ENCODE measurements around the gene TRIM63. TPM values are rescaled to one million over a fixed set of nuclear protein-coding genes. Genes with fewer than 3 reads are reported as not detected.

The TRIM63 gene
- total and polyA plus RNA-seq, 9 of the 15 experiments (the other 6 are each of a cell fraction or from before 2014, with no cell fraction given): 0.08 to 0.57 (median 0.36) TPM

DNA sequence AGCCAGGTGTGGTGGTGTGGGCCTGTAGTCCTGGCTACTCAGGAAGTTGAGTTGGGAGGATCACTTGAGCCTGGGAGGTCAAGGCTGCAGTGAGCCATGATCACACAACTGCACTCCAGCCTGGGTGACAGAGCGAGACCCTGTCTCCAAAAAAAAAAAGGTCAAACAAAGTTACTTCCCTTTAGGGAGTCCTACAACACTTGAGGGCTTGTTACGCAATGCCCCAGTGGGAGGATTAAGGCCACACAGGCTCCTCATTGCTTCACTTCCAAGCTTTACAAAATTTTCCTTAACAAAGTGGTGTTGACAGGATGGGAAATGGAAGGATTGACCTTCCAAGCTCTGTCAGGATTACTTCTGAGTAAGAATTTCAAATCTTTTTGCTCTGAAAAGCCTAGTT is 52.1 kb downstream of the TRIM63 start (continued):
- TF ChIP-seq KAT8 (IDR thresholded peaks at IDR 0.05; ENCODE audit: low read depth): no peak
- TF ChIP-seq, protein P1, sequence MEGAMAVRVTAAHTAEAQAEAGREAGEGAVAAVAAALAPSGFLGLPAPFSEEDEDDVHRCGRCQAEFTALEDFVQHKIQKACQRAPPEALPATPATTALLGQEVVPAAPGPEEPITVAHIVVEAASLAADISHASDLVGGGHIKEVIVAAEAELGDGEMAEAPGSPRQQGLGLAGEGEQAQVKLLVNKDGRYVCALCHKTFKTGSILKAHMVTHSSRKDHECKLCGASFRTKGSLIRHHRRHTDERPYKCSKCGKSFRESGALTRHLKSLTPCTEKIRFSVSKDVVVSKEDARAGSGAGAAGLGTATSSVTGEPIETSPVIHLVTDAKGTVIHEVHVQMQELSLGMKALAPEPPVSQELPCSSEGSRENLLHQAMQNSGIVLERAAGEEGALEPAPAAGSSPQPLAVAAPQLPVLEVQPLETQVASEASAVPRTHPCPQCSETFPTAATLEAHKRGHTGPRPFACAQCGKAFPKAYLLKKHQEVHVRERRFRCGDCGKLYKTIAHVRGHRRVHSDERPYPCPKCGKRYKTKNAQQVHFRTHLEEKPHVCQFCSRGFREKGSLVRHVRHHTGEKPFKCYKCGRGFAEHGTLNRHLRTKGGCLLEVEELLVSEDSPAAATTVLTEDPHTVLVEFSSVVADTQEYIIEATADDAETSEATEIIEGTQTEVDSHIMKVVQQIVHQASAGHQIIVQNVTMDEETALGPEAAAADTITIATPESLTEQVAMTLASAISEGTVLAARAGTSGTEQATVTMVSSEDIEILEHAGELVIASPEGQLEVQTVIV (CRISPR knock-in tag; IDR thresholded peaks at IDR 0.05; ENCODE audit: borderline replicate concordance): no peak
- TF ChIP-seq ZNF282 (CRISPR knock-in tag; IDR thresholded peaks at IDR 0.05): no peak
- TF ChIP-seq NBN (IDR thresholded peaks at IDR 0.05; ENCODE audit: low read depth): no peak
- TF ChIP-seq, protein P2, sequence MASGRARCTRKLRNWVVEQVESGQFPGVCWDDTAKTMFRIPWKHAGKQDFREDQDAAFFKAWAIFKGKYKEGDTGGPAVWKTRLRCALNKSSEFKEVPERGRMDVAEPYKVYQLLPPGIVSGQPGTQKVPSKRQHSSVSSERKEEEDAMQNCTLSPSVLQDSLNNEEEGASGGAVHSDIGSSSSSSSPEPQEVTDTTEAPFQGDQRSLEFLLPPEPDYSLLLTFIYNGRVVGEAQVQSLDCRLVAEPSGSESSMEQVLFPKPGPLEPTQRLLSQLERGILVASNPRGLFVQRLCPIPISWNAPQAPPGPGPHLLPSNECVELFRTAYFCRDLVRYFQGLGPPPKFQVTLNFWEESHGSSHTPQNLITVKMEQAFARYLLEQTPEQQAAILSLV (tag; IDR thresholded peaks at IDR 0.05): peak; percentile 72; the same call in 1 of the 2 replicates
- no peak for TF ChIP-seq NFATC3 (IDR thresholded peaks at IDR 0.05)
- TF ChIP-seq, protein P3, sequence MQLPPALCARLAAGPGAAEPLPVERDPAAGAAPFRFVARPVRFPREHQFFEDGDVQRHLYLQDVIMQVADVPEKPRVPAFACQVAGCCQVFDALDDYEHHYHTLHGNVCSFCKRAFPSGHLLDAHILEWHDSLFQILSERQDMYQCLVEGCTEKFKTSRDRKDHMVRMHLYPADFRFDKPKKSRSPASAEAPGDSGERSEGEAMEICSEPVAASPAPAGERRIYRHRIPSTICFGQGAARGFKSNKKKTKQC (CRISPR knock-in tag; IDR thresholded peaks at IDR 0.05): no peak
- TF ChIP-seq NR2C2 (CRISPR knock-in tag; IDR thresholded peaks at IDR 0.05): no peak
- peak; percentile 73 for TF ChIP-seq NR2C2 (tag; IDR thresholded peaks at IDR 0.05)
- TF ChIP-seq, protein P4, sequence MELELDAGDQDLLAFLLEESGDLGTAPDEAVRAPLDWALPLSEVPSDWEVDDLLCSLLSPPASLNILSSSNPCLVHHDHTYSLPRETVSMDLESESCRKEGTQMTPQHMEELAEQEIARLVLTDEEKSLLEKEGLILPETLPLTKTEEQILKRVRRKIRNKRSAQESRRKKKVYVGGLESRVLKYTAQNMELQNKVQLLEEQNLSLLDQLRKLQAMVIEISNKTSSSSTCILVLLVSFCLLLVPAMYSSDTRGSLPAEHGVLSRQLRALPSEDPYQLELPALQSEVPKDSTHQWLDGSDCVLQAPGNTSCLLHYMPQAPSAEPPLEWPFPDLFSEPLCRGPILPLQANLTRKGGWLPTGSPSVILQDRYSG (tag; conservative IDR thresholded peaks at IDR 0.05; ENCODE audit: low read depth): no peak
- no peak for TF ChIP-seq TCF7 (IDR thresholded peaks at IDR 0.05; ENCODE audit: borderline replicate concordance)
- TF ChIP-seq HDAC3 (IDR thresholded peaks at IDR 0.05; ENCODE audit: borderline replicate concordance, partially characterized antibody): no peak
- TF ChIP-seq MTA3 (IDR thresholded peaks at IDR 0.05; ENCODE audit: borderline replicate concordance): no peak
- no peak for TF ChIP-seq PML (IDR thresholded peaks at IDR 0.05; ENCODE audit: low read length)
- TF ChIP-seq ZNF124 (CRISPR knock-in tag; IDR thresholded peaks at IDR 0.05): no peak
- TF ChIP-seq, protein P5, sequence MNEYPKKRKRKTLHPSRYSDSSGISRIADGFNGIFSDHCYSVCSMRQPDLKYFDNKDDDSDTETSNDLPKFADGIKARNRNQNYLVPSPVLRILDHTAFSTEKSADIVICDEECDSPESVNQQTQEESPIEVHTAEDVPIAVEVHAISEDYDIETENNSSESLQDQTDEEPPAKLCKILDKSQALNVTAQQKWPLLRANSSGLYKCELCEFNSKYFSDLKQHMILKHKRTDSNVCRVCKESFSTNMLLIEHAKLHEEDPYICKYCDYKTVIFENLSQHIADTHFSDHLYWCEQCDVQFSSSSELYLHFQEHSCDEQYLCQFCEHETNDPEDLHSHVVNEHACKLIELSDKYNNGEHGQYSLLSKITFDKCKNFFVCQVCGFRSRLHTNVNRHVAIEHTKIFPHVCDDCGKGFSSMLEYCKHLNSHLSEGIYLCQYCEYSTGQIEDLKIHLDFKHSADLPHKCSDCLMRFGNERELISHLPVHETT (CRISPR knock-in tag; conservative IDR thresholded peaks at IDR 0.05 in 1 of 2, IDR thresholded peaks at IDR 0.05 in 1 of 2): no peak
- no peak for TF ChIP-seq ZNF184 (CRISPR knock-in tag; IDR thresholded peaks at IDR 0.05)
- TF ChIP-seq EP300 (IDR thresholded peaks at IDR 0.05; ENCODE audit: low read length): no peak
- TF ChIP-seq MED1 (CRISPR knock-in tag; IDR thresholded peaks at IDR 0.05; ENCODE audit: borderline replicate concordance): no peak
- 0 out of 4 replicates have a peak, but pooled peaks of 1 of the 2 experiments have one; percentile 32 for TF ChIP-seq FOXA3 (CRISPR knock-in tag; conservative IDR thresholded peaks at IDR 0.05 in 1 of 2, IDR thresholded peaks at IDR 0.05 in 1 of 2)
- TF ChIP-seq RFX1 (IDR thresholded peaks at IDR 0.05): no peak
- no peak for TF ChIP-seq KAT7 (CRISPR knock-in tag; IDR thresholded peaks at IDR 0.05; ENCODE audit: borderline replicate concordance)
- TF ChIP-seq ILF3 (IDR thresholded peaks at IDR 0.05; ENCODE audit: borderline replicate concordance): no peak
- TF ChIP-seq ZKSCAN8 (CRISPR knock-in tag; IDR thresholded peaks at IDR 0.05): no peak
